ENCODE measurements around the gene GRIK1. TPM values are rescaled to one million over a fixed set of nuclear protein-coding genes. Genes with fewer than 3 reads are reported as not detected.

GRIK1 gene
- total RNA-seq, 2 experiments from 2014 or later, result not detected

DNA sequence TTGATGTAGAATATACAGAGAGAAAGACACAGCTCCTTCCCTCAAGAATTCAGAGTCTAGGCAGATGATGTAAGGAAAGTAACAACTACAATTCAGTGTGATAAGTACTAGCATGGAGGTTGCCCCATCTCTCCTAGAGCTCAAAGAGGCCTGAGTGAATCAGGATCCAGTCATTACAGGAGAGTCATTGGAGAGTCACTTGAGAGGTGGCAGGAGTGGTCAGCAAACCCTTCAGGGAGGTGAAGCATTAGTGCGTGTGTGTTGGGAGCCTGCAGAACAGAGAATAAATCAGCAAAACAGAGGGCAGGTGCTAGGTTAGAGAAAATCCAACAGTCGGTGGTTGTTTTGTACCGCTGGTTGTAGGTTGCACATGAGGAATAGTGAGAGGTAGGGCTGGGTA is 46.1 kb downstream of the GRIK1 start:
- ChIA-PET POLR2A (no interaction called here), CTCF (no interaction called here)
- no peaks in the 10 kb centered on the region for H3K36me3 Mint-ChIP-seq (ENCODE audit: low read depth)
- H3K27me3 Mint-ChIP-seq, result peaks cover 6% of the 10 kb centered on the region
- H3K9me3 Mint-ChIP-seq, result no peaks in the 10 kb centered on the region
- no peak overlapping the region for H3K4me3 Mint-ChIP-seq
- no peaks in the 10 kb centered on the region for H3K4me1 Mint-ChIP-seq
- no peak overlapping the region for H3K27ac Mint-ChIP-seq
- no peak for DNase-seq

DNA sequence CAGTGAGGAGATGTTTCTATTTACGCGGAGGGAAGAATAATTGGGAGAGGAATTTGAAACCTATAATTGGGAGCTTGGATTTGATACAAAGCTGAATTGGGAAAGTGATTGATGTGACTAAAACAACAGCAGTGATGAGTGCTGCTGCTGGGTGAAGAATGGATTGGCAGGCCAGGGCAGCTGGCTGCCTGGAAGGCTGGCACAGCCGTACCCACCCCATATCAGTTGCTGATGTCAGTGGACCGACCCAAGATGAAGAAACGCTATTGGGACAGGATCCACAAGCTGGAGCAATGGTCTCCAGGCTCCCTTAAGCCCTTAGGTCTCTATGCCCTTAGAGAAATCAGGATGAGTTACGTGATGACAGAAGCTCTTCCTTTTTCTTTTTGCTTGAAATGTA is 47.4 kb downstream of the GRIK1 start:
- no peaks in the 10 kb centered on the region for H3K4me1 Mint-ChIP-seq
- CTCF ChIA-PET, result no interaction called here
- no peak overlapping the region for H3K4me3 Mint-ChIP-seq
- POLR2A ChIA-PET, result no interaction called here
- H3K27ac Mint-ChIP-seq, result no peak overlapping the region
- H3K36me3 Mint-ChIP-seq (ENCODE audit: low read depth), result no peaks in the 10 kb centered on the region
- H3K9me3 Mint-ChIP-seq, result no peaks in the 10 kb centered on the region
- H3K27me3 Mint-ChIP-seq, result peaks cover 6% of the 10 kb centered on the region
- no peak for DNase-seq

GRCh38 chr21:29888437-29888836 is 51.4 kb downstream of the GRIK1 start:
- DNase-seq, result no peak
- H3K4me3 Mint-ChIP-seq, result no peak overlapping the region
- no peaks in the 10 kb centered on the region for H3K4me1 Mint-ChIP-seq
- no peak overlapping the region for H3K27ac Mint-ChIP-seq
- ChIA-PET POLR2A (no interaction called here), CTCF (interaction anchor here (0.6 kb wide), 1 partner anchor 96 kb away, joined by 3 read pairs; no protein-coding TSS in a partner anchor)
- peaks cover 9% of the 10 kb centered on the region for H3K27me3 Mint-ChIP-seq
- H3K36me3 Mint-ChIP-seq (ENCODE audit: low read depth), result no peaks in the 10 kb centered on the region
- H3K9me3 Mint-ChIP-seq, result no peaks in the 10 kb centered on the region

GRCh38 chr21:29887313-29888009 is 52.3 kb downstream of the GRIK1 start:
- no peak overlapping the region for H3K27ac Mint-ChIP-seq
- no peaks in the 10 kb centered on the region for H3K36me3 Mint-ChIP-seq (ENCODE audit: low read depth)
- CTCF ChIA-PET, result no interaction called here
- no peak overlapping the region for H3K4me3 Mint-ChIP-seq
- POLR2A ChIA-PET, result no interaction called here
- peaks cover 13% of the 10 kb centered on the region for H3K27me3 Mint-ChIP-seq
- no peaks in the 10 kb centered on the region for H3K4me1 Mint-ChIP-seq
- no peak for DNase-seq
- no peaks in the 10 kb centered on the region for H3K9me3 Mint-ChIP-seq

DNA sequence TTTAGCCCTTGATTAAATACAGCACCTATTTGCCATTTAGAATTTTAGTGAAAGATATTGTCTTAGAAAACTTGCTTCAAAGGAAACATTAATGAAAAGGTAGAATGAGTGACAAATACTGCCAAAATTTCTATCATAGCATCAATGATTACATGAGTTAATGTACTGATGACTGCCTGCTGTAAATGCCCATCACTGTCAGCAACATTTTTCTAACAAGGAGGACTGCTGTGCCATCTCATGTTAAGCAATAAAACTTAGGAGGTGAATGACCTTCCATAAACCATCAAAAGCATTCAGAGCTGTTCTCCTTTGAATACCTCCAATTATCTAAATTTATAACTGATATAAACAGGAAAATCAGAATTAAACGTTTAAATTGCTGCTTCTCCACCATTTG is 54.3 kb downstream of the GRIK1 start:
- H3K27ac Mint-ChIP-seq, result no peak overlapping the region
- DNase-seq, result no peak
- peaks cover 7% of the 10 kb centered on the region for H3K27me3 Mint-ChIP-seq
- H3K4me3 Mint-ChIP-seq, result no peak overlapping the region
- no peaks in the 10 kb centered on the region for H3K36me3 Mint-ChIP-seq (ENCODE audit: low read depth)
- H3K9me3 Mint-ChIP-seq, result no peaks in the 10 kb centered on the region
- POLR2A ChIA-PET, result no interaction called here
- CTCF ChIA-PET, result no interaction called here
- no peaks in the 10 kb centered on the region for H3K4me1 Mint-ChIP-seq

DNA sequence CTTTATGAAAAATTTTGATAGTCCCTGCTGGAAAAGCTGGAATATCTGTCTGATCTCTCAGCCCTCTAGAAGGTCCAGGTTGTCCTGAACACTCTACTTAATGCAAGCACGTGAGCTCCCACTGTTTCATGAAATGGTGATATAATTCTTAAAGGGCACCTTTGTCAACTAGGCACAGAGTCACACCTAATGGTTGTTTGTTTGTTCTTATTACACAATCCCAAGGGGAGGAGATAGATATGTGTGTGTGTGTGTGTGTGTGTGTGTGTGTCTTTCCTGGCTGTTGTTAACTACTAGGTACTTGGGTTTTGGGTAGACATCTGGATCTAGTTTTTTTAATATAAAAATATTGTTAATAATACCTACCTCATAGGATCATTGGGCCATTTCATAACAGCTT is 63.9 kb downstream of the GRIK1 start:
- H3K27me3 Mint-ChIP-seq, result peaks cover 2% of the 10 kb centered on the region
- no peak for DNase-seq
- H3K4me3 Mint-ChIP-seq, result no peak overlapping the region
- no peaks in the 10 kb centered on the region for H3K9me3 Mint-ChIP-seq
- H3K36me3 Mint-ChIP-seq (ENCODE audit: low read depth), result no peaks in the 10 kb centered on the region
- ChIA-PET CTCF (no interaction called here), POLR2A (no interaction called here)
- no peak overlapping the region for H3K27ac Mint-ChIP-seq
- H3K4me1 Mint-ChIP-seq, result no peaks in the 10 kb centered on the region

- ChIA-PET CTCF (no interaction called here), POLR2A (no interaction called here)
- H3K4me1 Mint-ChIP-seq, result no peaks in the 10 kb centered on the region
- no peak overlapping the region for H3K27ac Mint-ChIP-seq
- no peak for DNase-seq
- H3K36me3 Mint-ChIP-seq (ENCODE audit: low read depth), result no peaks in the 10 kb centered on the region
- no peaks in the 10 kb centered on the region for H3K9me3 Mint-ChIP-seq
- H3K4me3 Mint-ChIP-seq, result no peak overlapping the region
- H3K27me3 Mint-ChIP-seq, result peaks cover 2% of the 10 kb centered on the region
These were observed 64.6 kb downstream of the GRIK1 start for GRCh38 chr21:29875036-29875716.

- Mint-ChIP-seq H3K4me3 (no peak overlapping the region), H3K36me3 (ENCODE audit: low read depth) (no peaks in the 10 kb centered on the region), H3K9me3 (no peaks in the 10 kb centered on the region), H3K27ac (no peak overlapping the region), H3K4me1 (no peaks in the 10 kb centered on the region), H3K27me3 (peaks cover 2% of the 10 kb centered on the region)
- POLR2A ChIA-PET, result no interaction called here
- no peak for DNase-seq
- CTCF ChIA-PET, result interaction anchor here (0.6 kb wide), 1 partner anchor 821 kb away, joined by 4 read pairs; no protein-coding TSS in a partner anchor
These were observed 65.9 kb downstream of the GRIK1 start for GRCh38 chr21:29873908-29874307.

- Mint-ChIP-seq H3K4me3 (no peak overlapping the region), H3K4me1 (no peaks in the 10 kb centered on the region), H3K27me3 (peaks cover 2% of the 10 kb centered on the region), H3K9me3 (no peaks in the 10 kb centered on the region), H3K36me3 (ENCODE audit: low read depth) (no peaks in the 10 kb centered on the region), H3K27ac (no peak overlapping the region)
- ChIA-PET POLR2A (no interaction called here), CTCF (no interaction called here)
- DNase-seq, result no peak
These were observed 69.0 kb downstream of the GRIK1 start for GRCh38 chr21:29870814-29871213.

GRCh38 chr21:29867796-29868195 is 72.0 kb downstream of the GRIK1 start:
- CTCF ChIA-PET, result no interaction called here
- Mint-ChIP-seq H3K9me3 (no peaks in the 10 kb centered on the region), H3K27me3 (peaks cover 12% of the 10 kb centered on the region), H3K36me3 (ENCODE audit: low read depth) (no peaks in the 10 kb centered on the region), H3K27ac (no peak overlapping the region), H3K4me1 (no peaks in the 10 kb centered on the region), H3K4me3 (no peak overlapping the region)
- POLR2A ChIA-PET, result no interaction called here
- no peak for DNase-seq

GRCh38 chr21:29860346-29860745 is 79.5 kb downstream of the GRIK1 start:
- no peaks in the 10 kb centered on the region for H3K4me1 Mint-ChIP-seq
- H3K27ac Mint-ChIP-seq, result no peak overlapping the region
- H3K4me3 Mint-ChIP-seq, result no peak overlapping the region
- DNase-seq, result no peak
- peaks cover 14% of the 10 kb centered on the region for H3K27me3 Mint-ChIP-seq
- ChIA-PET POLR2A (no interaction called here), CTCF (no interaction called here)
- no peaks in the 10 kb centered on the region for H3K36me3 Mint-ChIP-seq (ENCODE audit: low read depth)
- H3K9me3 Mint-ChIP-seq, result no peaks in the 10 kb centered on the region

DNA sequence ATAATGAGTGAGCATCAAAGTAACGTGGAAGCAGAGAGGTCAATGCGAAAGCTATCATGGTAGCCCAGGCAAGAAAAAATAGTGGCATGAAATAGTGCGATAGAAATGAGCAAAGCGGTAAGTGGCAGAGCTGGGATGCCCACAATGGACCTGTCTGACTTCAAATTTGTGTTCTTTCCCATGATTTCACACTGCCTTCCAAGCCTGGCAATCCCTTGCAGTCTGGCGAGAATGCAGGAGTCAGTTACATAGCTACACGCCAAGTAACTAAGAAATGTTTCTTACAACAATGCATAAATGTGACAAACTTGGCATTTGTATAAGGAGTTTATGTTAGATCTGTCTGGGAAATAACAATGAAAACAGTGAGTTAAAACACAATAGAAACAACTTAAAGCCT is 82.6 kb downstream of the GRIK1 start:
- Mint-ChIP-seq H3K4me1 (no peaks in the 10 kb centered on the region), H3K27ac (no peak overlapping the region), H3K27me3 (no peaks in the 10 kb centered on the region), H3K4me3 (no peak overlapping the region), H3K9me3 (no peaks in the 10 kb centered on the region), H3K36me3 (ENCODE audit: low read depth) (no peaks in the 10 kb centered on the region)
- CTCF ChIA-PET, result interaction anchor here (0.9 kb wide), 1 partner anchor 381 kb away, joined by 3 read pairs; no protein-coding TSS in a partner anchor
- no peak for DNase-seq
- POLR2A ChIA-PET, result no interaction called here

DNA sequence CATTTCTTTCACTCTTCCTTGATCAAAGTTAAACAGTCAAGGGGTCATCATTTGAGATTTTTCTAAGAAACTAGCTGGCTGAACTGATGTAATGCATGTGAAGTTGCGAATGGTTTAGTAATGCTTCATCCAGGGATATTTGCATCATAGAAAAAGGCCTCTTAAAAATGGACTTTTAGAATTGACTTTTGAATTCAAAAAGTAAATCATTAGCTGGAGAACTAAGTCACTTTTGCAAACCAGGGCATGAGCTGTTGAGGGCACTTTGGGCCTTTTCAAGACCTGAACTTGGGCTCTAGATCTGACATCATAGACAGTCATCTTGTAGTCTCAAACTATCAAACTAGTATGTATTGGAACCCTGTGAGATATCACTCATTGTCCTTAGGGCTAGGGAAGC is 85.0 kb downstream of the GRIK1 start:
- CTCF ChIA-PET, result no interaction called here
- Mint-ChIP-seq H3K4me3 (no peak overlapping the region), H3K9me3 (no peaks in the 10 kb centered on the region), H3K27ac (no peak overlapping the region), H3K4me1 (no peaks in the 10 kb centered on the region), H3K27me3 (no peaks in the 10 kb centered on the region), H3K36me3 (ENCODE audit: low read depth) (no peaks in the 10 kb centered on the region)
- DNase-seq, result no peak
- POLR2A ChIA-PET, result no interaction called here

DNA sequence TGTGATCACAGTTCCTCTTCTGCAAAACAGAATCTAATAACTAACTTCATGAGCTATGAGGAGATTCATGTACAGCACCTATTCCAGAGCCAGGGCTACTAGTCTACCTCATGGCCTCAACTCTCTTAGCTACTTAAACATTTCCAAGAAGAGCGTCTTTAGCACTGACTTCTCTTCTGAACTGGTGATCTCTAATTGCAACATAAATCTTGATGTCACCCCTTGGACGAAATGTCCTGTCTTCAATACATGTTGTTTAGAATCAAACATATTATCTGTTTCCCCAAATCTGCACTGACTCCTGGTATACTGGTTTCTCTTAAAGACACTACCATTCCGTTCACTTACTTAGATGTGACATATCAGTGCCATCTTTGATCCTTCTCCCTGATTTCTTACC is 88.2 kb downstream of the GRIK1 start:
- no peak overlapping the region for H3K4me3 Mint-ChIP-seq
- DNase-seq, result no peak
- H3K36me3 Mint-ChIP-seq (ENCODE audit: low read depth), result no peaks in the 10 kb centered on the region
- H3K9me3 Mint-ChIP-seq, result no peaks in the 10 kb centered on the region
- ChIA-PET CTCF (interaction anchor here (0.6 to 0.7 kb wide), 2 partner anchors 362 to 1021 kb away, joined by 3 read pairs; no protein-coding TSS in a partner anchor), POLR2A (no interaction called here)
- no peaks in the 10 kb centered on the region for H3K27me3 Mint-ChIP-seq
- no peaks in the 10 kb centered on the region for H3K4me1 Mint-ChIP-seq
- H3K27ac Mint-ChIP-seq, result no peak overlapping the region
